ENCODE data around the gene BYSL. TPM values are rescaled to one million over a fixed set of nuclear protein-coding genes. Genes with fewer than 3 reads are reported as not detected.

The BYSL gene
- total and polyA plus RNA-seq, 9 donors, result 12.2 to 45.7 (median 39.0) TPM

- Histone ChIP-seq H3K9me3 (replicated peaks; ENCODE audit: control insufficient read depth, low read depth, low read length) (no peaks in the 10 kb centered on the region), H3K4me1 (ENCODE audit: control insufficient read depth, insufficient read depth, low read length) (no peaks in the 10 kb centered on the region), H3K27me3 (ENCODE audit: control insufficient read depth, insufficient read depth, low read length) (no peaks in the 10 kb centered on the region), H3K27ac (ENCODE audit: low read length) (no peak overlapping the region), H3K36me3 (ENCODE audit: control insufficient read depth, insufficient read depth, low read length) (no peaks in the 10 kb centered on the region), H3K4me3 (ENCODE audit: low read length) (no peak overlapping the region)
- no CpG with 5 or more reads among the region's 4 CpGs for WGBS (ENCODE audit: insufficient coverage)
- peak; percentile 9 for DNase-seq
Observed at GRCh38 chr6:41970436-41970846, 49.1 kb downstream of the BYSL start.

DNA sequence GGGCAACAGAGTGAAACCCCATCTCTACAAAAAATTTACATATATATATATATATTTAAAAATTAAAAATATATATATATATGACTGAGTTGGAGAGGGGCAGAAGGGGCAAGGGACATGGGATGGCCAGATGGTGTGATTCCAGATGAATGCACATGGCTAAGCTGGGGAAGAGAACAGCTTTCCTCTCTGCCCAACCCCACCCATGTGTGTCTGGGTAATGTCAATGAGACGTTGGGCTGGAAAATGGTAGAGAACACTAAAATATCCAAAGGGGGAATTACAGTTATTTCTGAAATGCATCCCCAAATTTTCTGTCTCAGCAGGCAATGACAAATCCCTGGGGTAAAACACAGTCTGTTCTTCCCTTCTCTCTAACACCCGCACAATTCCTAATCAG, 51.5 kb downstream of the BYSL start:
- no peak overlapping the region for H3K27ac ChIP-seq (ENCODE audit: low read length)
- H3K4me3 ChIP-seq (ENCODE audit: low read length), result no peak overlapping the region
- 92% methylated on average over 1 of the region's 2 CpGs for WGBS (ENCODE audit: insufficient coverage)
- DNase-seq, result no peak
- no peaks in the 10 kb centered on the region for H3K36me3 ChIP-seq (ENCODE audit: control insufficient read depth, insufficient read depth, low read length)
- no peaks in the 10 kb centered on the region for H3K9me3 ChIP-seq (replicated peaks; ENCODE audit: control insufficient read depth, low read depth, low read length)
- no peaks in the 10 kb centered on the region for H3K27me3 ChIP-seq (ENCODE audit: control insufficient read depth, insufficient read depth, low read length)
- no peaks in the 10 kb centered on the region for H3K4me1 ChIP-seq (ENCODE audit: control insufficient read depth, insufficient read depth, low read length)

DNA sequence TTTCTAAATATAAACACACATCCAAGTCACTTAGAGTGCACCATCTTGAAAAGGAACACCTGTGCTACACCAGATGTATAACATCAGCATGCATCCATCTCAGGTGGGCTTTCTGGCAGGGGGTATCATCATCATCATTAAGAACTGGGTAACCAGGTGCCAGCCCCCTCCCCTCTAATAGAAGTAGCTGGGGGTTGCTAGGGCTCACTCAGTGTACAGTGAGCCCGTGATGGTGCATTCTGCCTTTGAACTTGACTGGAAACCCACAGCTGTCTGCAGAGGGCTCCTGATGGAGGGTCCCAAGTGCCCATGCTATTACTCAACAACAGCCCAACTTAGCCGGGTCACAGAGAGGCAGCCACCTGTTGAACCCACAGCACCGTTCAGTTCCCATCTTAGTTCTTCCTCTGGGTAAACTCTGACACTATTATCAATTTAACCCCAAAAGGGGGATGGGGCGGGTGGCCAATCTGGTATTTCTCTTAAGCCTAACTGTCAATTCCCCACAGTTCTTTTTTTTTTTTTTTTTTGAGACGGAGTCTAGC, 53.1 kb downstream of the BYSL start:
- Histone ChIP-seq H3K27ac (ENCODE audit: low read length) (no peak overlapping the region), H3K36me3 (ENCODE audit: control insufficient read depth, insufficient read depth, low read length) (no peaks in the 10 kb centered on the region), H3K27me3 (ENCODE audit: control insufficient read depth, insufficient read depth, low read length) (no peaks in the 10 kb centered on the region), H3K4me3 (ENCODE audit: low read length) (no peak overlapping the region), H3K9me3 (replicated peaks; ENCODE audit: control insufficient read depth, low read depth, low read length) (no peaks in the 10 kb centered on the region), H3K4me1 (ENCODE audit: control insufficient read depth, insufficient read depth, low read length) (no peaks in the 10 kb centered on the region)
- WGBS (ENCODE audit: insufficient coverage), result 74% methylated on average over 4 of the region's 5 CpGs
- no peak for DNase-seq

- no CpG with 5 or more reads among the region's 4 CpGs for whole genome bisulfite sequencing (ENCODE audit: insufficient coverage)
Observed at GRCh38 chr6:41975276-41975675, 54.0 kb downstream of the BYSL start.

DNA sequence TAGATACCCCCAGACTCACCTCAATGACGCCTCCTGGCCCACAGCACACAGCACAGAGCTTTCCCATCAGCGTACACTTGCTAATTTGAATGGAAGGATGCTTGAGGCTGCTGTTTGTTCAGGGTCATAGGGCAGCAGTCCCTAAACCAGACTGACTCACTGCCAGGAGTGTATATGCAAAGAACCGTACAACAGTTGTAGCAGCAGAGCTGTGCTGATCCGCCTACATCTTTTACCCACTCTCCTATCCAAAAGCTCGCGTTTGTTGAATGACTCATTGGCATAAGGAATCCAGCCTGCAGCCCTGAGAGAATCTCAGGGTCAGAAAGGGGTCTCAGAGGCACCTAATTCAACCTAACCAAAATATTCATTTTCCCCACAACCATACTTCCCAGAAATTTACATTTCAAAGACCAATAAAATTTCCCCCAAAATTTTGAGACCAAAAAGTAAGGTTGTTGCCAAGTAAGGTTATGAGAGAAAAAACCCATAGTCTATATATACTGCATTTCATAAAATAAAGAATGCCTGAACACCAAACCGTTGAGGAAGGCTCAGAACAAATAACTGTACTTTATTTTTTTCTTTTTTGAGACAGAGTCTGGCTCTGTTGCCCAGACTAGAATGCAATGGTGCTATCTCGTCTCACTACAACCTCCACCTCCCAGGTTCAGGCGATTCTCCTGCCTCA, 55.6 kb downstream of the BYSL start:
- H3K27ac ChIP-seq (ENCODE audit: low read length), result no peak overlapping the region
- no peaks in the 10 kb centered on the region for H3K36me3 ChIP-seq (ENCODE audit: control insufficient read depth, insufficient read depth, low read length)
- DNase-seq, result no peak
- no peaks in the 10 kb centered on the region for H3K4me1 ChIP-seq (ENCODE audit: control insufficient read depth, insufficient read depth, low read length)
- WGBS (ENCODE audit: insufficient coverage), result 94% methylated on average over 3 of the region's 9 CpGs
- no peak overlapping the region for H3K4me3 ChIP-seq (ENCODE audit: low read length)
- H3K9me3 ChIP-seq (replicated peaks; ENCODE audit: control insufficient read depth, low read depth, low read length), result no peaks in the 10 kb centered on the region
- H3K27me3 ChIP-seq (ENCODE audit: control insufficient read depth, insufficient read depth, low read length), result no peaks in the 10 kb centered on the region

More at GRCh38 chr6:41975276-41975675, 54.0 kb downstream of the BYSL start:
- Histone ChIP-seq H3K36me3 (ENCODE audit: control insufficient read depth, insufficient read depth, low read length) (no peaks in the 10 kb centered on the region), H3K27me3 (ENCODE audit: control insufficient read depth, insufficient read depth, low read length) (no peaks in the 10 kb centered on the region), H3K4me1 (ENCODE audit: control insufficient read depth, insufficient read depth, low read length) (no peaks in the 10 kb centered on the region), H3K9me3 (replicated peaks; ENCODE audit: control insufficient read depth, low read depth, low read length) (no peaks in the 10 kb centered on the region), H3K27ac (ENCODE audit: low read length) (no peak overlapping the region), H3K4me3 (ENCODE audit: low read length) (no peak overlapping the region)
- DNase-seq, result no peak

Other genes starting within 250 kb of the BYSL start
- gene TFEB, start 185.9 kb upstream of the BYSL start, total RNA-seq, result 6.9 TPM
- 10 to 100 TPM in 1 of 8 donors, 1 to 10 TPM in 7; 6.1 to 12.3 (median 7.6) TPM for gene TFEB, start 185.9 kb upstream of the BYSL start, polyA plus RNA-seq (ENCODE audit: insufficient read depth in 1 of 8, insufficient read length in 8 of 8, low replicate concordance in 1 of 8)
- gene PGC, start 174.1 kb upstream of the BYSL start, total RNA-seq, result not detected
- gene PGC, start 174.1 kb upstream of the BYSL start, polyA plus RNA-seq (ENCODE audit: insufficient read depth in 1 of 8, insufficient read length in 8 of 8, low replicate concordance in 1 of 8), result under 1 TPM in 3 of 8 donors, not detected in 5; 0.21 to 0.41 (median 0.39) TPM
- 3.5 TPM for gene FRS3, start 141.6 kb upstream of the BYSL start, total RNA-seq
- 1 to 10 TPM; 5.9 to 9.4 (median 7.4) TPM for gene FRS3, start 141.6 kb upstream of the BYSL start, polyA plus RNA-seq (ENCODE audit: insufficient read depth in 1 of 8, insufficient read length in 8 of 8, low replicate concordance in 1 of 8)
- gene PRICKLE4, start 140.7 kb upstream of the BYSL start, total RNA-seq, result 2.6 TPM
- gene PRICKLE4, start 140.7 kb upstream of the BYSL start, polyA plus RNA-seq (ENCODE audit: insufficient read depth in 1 of 8, insufficient read length in 8 of 8, low replicate concordance in 1 of 8), result 1 to 10 TPM; 1.7 to 6.4 (median 2.7) TPM
- 134 TPM for gene TOMM6, start 133.8 kb upstream of the BYSL start, total RNA-seq
- gene TOMM6, start 133.8 kb upstream of the BYSL start, polyA plus RNA-seq (ENCODE audit: insufficient read depth in 1 of 8, insufficient read length in 8 of 8, low replicate concordance in 1 of 8), result 100 to 1,000 TPM; 149 to 178 (median 169) TPM
- 2.7 TPM for gene USP49, start 26.1 kb upstream of the BYSL start, total RNA-seq
- gene USP49, start 26.1 kb upstream of the BYSL start, polyA plus RNA-seq (ENCODE audit: insufficient read depth in 1 of 8, insufficient read length in 8 of 8, low replicate concordance in 1 of 8), result 1 to 10 TPM; 4.6 to 6.4 (median 5.1) TPM
- gene MED20, start 360 bp upstream of the BYSL start, total RNA-seq, result 17.8 TPM
- gene MED20, start 360 bp upstream of the BYSL start, polyA plus RNA-seq (ENCODE audit: insufficient read depth in 1 of 8, insufficient read length in 8 of 8, low replicate concordance in 1 of 8), result 10 to 100 TPM; 16.1 to 21.2 (median 18.9) TPM
- gene CCND3, start 20.3 kb downstream of the BYSL start, total RNA-seq, result 30.2 TPM
- gene CCND3, start 20.3 kb downstream of the BYSL start, polyA plus RNA-seq (ENCODE audit: insufficient read depth in 1 of 8, insufficient read length in 8 of 8, low replicate concordance in 1 of 8), result 10 to 100 TPM; 65.7 to 99.9 (median 83.6) TPM
- gene TAF8, start 129.0 kb downstream of the BYSL start, total RNA-seq, result 13.8 TPM
- 10 to 100 TPM; 11.4 to 16.6 (median 12.8) TPM for gene TAF8, start 129.0 kb downstream of the BYSL start, polyA plus RNA-seq (ENCODE audit: insufficient read depth in 1 of 8, insufficient read length in 8 of 8, low replicate concordance in 1 of 8)
- gene C6orf132, start 221.1 kb downstream of the BYSL start, total RNA-seq, result 0.53 TPM
- gene C6orf132, start 221.1 kb downstream of the BYSL start, polyA plus RNA-seq (ENCODE audit: insufficient read depth in 1 of 8, insufficient read length in 8 of 8, low replicate concordance in 1 of 8), result 1 to 10 TPM in 2 of 8 donors, under 1 TPM in 6; 0.33 to 2.3 (median 0.68) TPM